GM15510 (cell line): Measurements from ENCODE around the gene RBM10.

ENCODE experiments used
- POLR2A ChIP-seq: IDR thresholded peaks from 3 replicates; pipeline ENCODE4 v1.6.1; 2011; ENCODE audit warnings: borderline replicate concordance; ENCODE audit not compliant: insufficient read length; ENCODE audit errors: extremely low read depth

The RBM10 gene

GRCh38 chrX:47202316-47202715, 57.3 kb downstream of the RBM10 start:
- TF ChIP-seq POLR2A: no peak

- no peak for TF ChIP-seq POLR2A
Measured at GRCh38 chrX:47202877-47203276, 57.9 kb downstream of the RBM10 start.

- no peak for TF ChIP-seq POLR2A
Measured at GRCh38 chrX:47204970-47205369, 59.9 kb downstream of the RBM10 start.

GRCh38 chrX:47206316-47206715, 61.3 kb downstream of the RBM10 start:
- TF ChIP-seq POLR2A: no peak

GRCh38 chrX:47208108-47208507, 63.1 kb downstream of the RBM10 start:
- no peak for TF ChIP-seq POLR2A

GRCh38 chrX:47209508-47210238, 64.7 kb downstream of the RBM10 start:
- no peak for TF ChIP-seq POLR2A

GRCh38 chrX:47210661-47211425, 65.8 kb downstream of the RBM10 start:
- TF ChIP-seq POLR2A: no peak

GRCh38 chrX:47212381-47213293, 67.6 kb downstream of the RBM10 start:
- no peak for TF ChIP-seq POLR2A

- TF ChIP-seq POLR2A: no peak
Measured at GRCh38 chrX:47214435-47215077, 69.5 kb downstream of the RBM10 start.

GRCh38 chrX:47215291-47215900, 70.4 kb downstream of the RBM10 start:
- no peak for TF ChIP-seq POLR2A

- TF ChIP-seq POLR2A: no peak
Measured at GRCh38 chrX:47216393-47216925, 71.4 kb downstream of the RBM10 start.

GRCh38 chrX:47217121-47217851, 72.3 kb downstream of the RBM10 start:
- no peak for TF ChIP-seq POLR2A

- TF ChIP-seq POLR2A: peak; percentile 43
Measured at GRCh38 chrX:47217852-47218279, 72.8 kb downstream of the RBM10 start.

GRCh38 chrX:47218280-47218919, 73.4 kb downstream of the RBM10 start, which contains the start of gene CDK16:
Gene CDK16, plus strand, starts transcription at chrX:47218681. Its CDS starts 4,877 bp downstream, at chrX:47223558.
- peak; percentile 84 for TF ChIP-seq POLR2A
